H1 (cell line): Measurements from ENCODE around the gene HS6ST1. TPM values are rescaled to one million over a fixed set of nuclear protein-coding genes. Genes with fewer than 3 reads are reported as not detected.

Experiments used
- CTCF ChIA-PET: fragments of 300-600 bp; sonication (Branson Sonifier 250); formaldehyde crosslinking; loops from one replicate; lab custom pipeline; 2021; ENCODE audit not compliant: partially characterized antibody; lab: Charles Lee
- POLR2A ChIA-PET: fragments of 300-600 bp; sonication (Branson Sonifier 250); formaldehyde crosslinking; loops from one replicate; lab custom pipeline; 2021; ENCODE audit warnings: inconsistent platforms; ENCODE audit not compliant: partially characterized antibody; lab: Charles Lee
- DNase-seq, 2 experiments: peaks; one replicate each; pipeline versions ENCODE4 v3.0.0 to v3.0.0-alpha.2; 2010 to 2022; ENCODE audit warnings: low spot score in 2 of 2, low read depth in 1 of 2, mixed read lengths in 1 of 2
- FAIRE-seq: peaks from 2 replicates; lab custom pipeline; 2011; peaks lifted over from hg19 to GRCh38; lab: Jason Lieb, UNC
- H2AFZ ChIP-seq: 2 replicates; pipeline ENCODE4 v1.8.1; 2012; ENCODE audit warnings: low read length, inconsistent platforms
- H2AK5ac ChIP-seq: 2 replicates; pipeline ENCODE4 v1.6.1; 2013; ENCODE audit warnings: low read depth, low read length
- H2BK120ac ChIP-seq: replicated peaks from 2 replicates; pipeline ENCODE3; 2013; ENCODE audit warnings: low read depth, low read length, inconsistent platforms
- H2BK12ac ChIP-seq: 2 replicates; pipeline ENCODE4 v1.6.1; 2013; ENCODE audit warnings: low read depth, low read length
- H2BK15ac ChIP-seq: 2 replicates; pipeline ENCODE4 v1.6.1; 2013; ENCODE audit warnings: low read length
- H2BK20ac ChIP-seq: 2 replicates; pipeline ENCODE4 v1.6.1; 2013; ENCODE audit warnings: low read length
- H2BK5ac ChIP-seq: 2 replicates; pipeline ENCODE4 v1.6.1; 2013; ENCODE audit warnings: low read depth, low read length
- H3K14ac ChIP-seq: 2 replicates; pipeline ENCODE4 v1.6.1; 2013; ENCODE audit warnings: inconsistent platforms; ENCODE audit not compliant: insufficient read length
- H3K18ac ChIP-seq: 2 replicates; pipeline ENCODE4 v1.6.1; 2013; ENCODE audit warnings: low read length; ENCODE audit errors: extremely low read depth
- H3K23ac ChIP-seq: 2 replicates; pipeline ENCODE4 v1.6.1; 2013; ENCODE audit warnings: inconsistent platforms; ENCODE audit not compliant: insufficient read length
- H3K23me2 ChIP-seq: 2 replicates; pipeline ENCODE4 v1.6.1; 2013; ENCODE audit warnings: low read depth, low read length
- H3K27ac ChIP-seq: 2 replicates; pipeline ENCODE4 v1.6.1; 2011; ENCODE audit warnings: low read depth, low read length, inconsistent platforms
- H3K27me3 ChIP-seq, 4 experiments: replicated peaks in 1 of 4; 1 replicate in 1 of 4; 2 replicates in 3 of 4; pipeline versions ENCODE4 v1.6.1 to v1.8.1; 2011 to 2013; ENCODE audit warnings: low read length in 3 of 4, mild to moderate bottlenecking in 3 of 4, inconsistent platforms in 2 of 4, mixed read lengths in 2 of 4, moderate library complexity in 1 of 4; ENCODE audit not compliant: control insufficient read depth in 3 of 4, insufficient read depth in 3 of 4; ENCODE audit errors: extremely low read depth in 1 of 4
- H3K36me3 ChIP-seq, 4 experiments: 2 replicates each; pipeline versions ENCODE4 v1.6.1 to v1.8.1; 2011 to 2013; ENCODE audit warnings: mild to moderate bottlenecking in 4 of 4, low read length in 3 of 4, moderate library complexity in 2 of 4, control low read depth in 1 of 4, inconsistent platforms in 1 of 4; ENCODE audit not compliant: insufficient read depth in 4 of 4, control insufficient read depth in 2 of 4
- H3K4ac ChIP-seq: replicated peaks from 2 replicates; pipeline ENCODE3; 2013; ENCODE audit warnings: low read length, low read depth, mixed read lengths, inconsistent platforms; ENCODE audit not compliant: insufficient read length
- H3K4me1 ChIP-seq, 4 experiments: replicated peaks in 1 of 4; 1 replicate in 1 of 4; 2 replicates in 3 of 4; pipeline versions ENCODE4 v1.6.1 to v1.8.1; 2011 to 2013; ENCODE audit warnings: low read length in 3 of 4, inconsistent platforms in 2 of 4, mixed read lengths in 1 of 4; ENCODE audit not compliant: insufficient read depth in 4 of 4, control insufficient read depth in 3 of 4
- H3K4me2 ChIP-seq, 2 experiments: 2 replicates each; pipeline versions ENCODE4 v1.6.1 to v1.8.1; 2011 to 2013; ENCODE audit warnings: low read depth in 2 of 2, low read length in 2 of 2, control low read depth in 1 of 2, inconsistent platforms in 1 of 2, mild to moderate bottlenecking in 1 of 2; ENCODE audit not compliant: insufficient read depth in 1 of 2
- H3K4me3 ChIP-seq, 4 experiments: fragments of 200-600, 300-600 bp in 1 of 4; sonication (generic), shearing (Covaris generic), sonication (Bioruptor Twin) in 1 of 4; 2 replicates each; pipeline versions ENCODE4 v1.5.1 to v1.8.1; 2011 to 2016; ENCODE audit warnings: low read length in 4 of 4, low read depth in 3 of 4, control low read depth in 2 of 4, inconsistent platforms in 2 of 4, mild to moderate bottlenecking in 2 of 4, mixed read lengths in 1 of 4, moderate library complexity in 1 of 4; ENCODE audit not compliant: insufficient read depth in 2 of 4; ENCODE audit errors: extremely low read depth in 1 of 4
- H3K56ac ChIP-seq: replicated peaks from 2 replicates; pipeline ENCODE3; 2013; ENCODE audit warnings: low read depth, mild to moderate bottlenecking, mixed read lengths, low read length, inconsistent platforms; ENCODE audit not compliant: insufficient read length
- H3K79me1 ChIP-seq: 2 replicates; pipeline ENCODE4 v1.6.1; 2013; ENCODE audit warnings: low read depth, low read length, control low read depth
- H3K79me2 ChIP-seq, 2 experiments: 2 replicates each; pipeline versions ENCODE4 v1.6.1 to v1.8.1; 2012 to 2013; ENCODE audit warnings: low read length in 2 of 2, mild to moderate bottlenecking in 2 of 2, inconsistent platforms in 1 of 2; ENCODE audit not compliant: insufficient read depth in 2 of 2, control insufficient read depth in 1 of 2
- H3K9ac ChIP-seq, 4 experiments: replicated peaks in 1 of 4; 1 replicate in 1 of 4; 2 replicates in 3 of 4; pipeline versions ENCODE4 v1.6.1 to v1.8.1; 2011 to 2013; ENCODE audit warnings: low read depth in 3 of 4, low read length in 3 of 4, control low read depth in 2 of 4, mild to moderate bottlenecking in 2 of 4, moderate library complexity in 2 of 4, inconsistent platforms in 1 of 4; ENCODE audit errors: extremely low read depth in 1 of 4
- H3K9me3 ChIP-seq, 2 experiments: 2 replicates each; pipeline versions ENCODE4 v1.6.1 to v1.8.1; 2012 to 2013; ENCODE audit warnings: mild to moderate bottlenecking in 2 of 2, moderate library complexity in 2 of 2, control low read depth in 1 of 2, inconsistent platforms in 1 of 2, low read depth in 1 of 2, low read length in 1 of 2, mixed read lengths in 1 of 2; ENCODE audit not compliant: insufficient read depth in 2 of 2
- H4K20me1 ChIP-seq, 2 experiments: replicated peaks in 1 of 2; 2 replicates each; pipeline versions ENCODE3 to v1.8.1; 2011 to 2013; ENCODE audit warnings: inconsistent platforms in 2 of 2, low read length in 2 of 2, mild to moderate bottlenecking in 1 of 2; ENCODE audit not compliant: insufficient read depth in 2 of 2, control insufficient read depth in 1 of 2
- H4K5ac ChIP-seq: 2 replicates; pipeline ENCODE4 v1.6.1; 2013; ENCODE audit warnings: low read length, low read depth, mixed read lengths, inconsistent platforms; ENCODE audit not compliant: insufficient read length
- H4K8ac ChIP-seq: 2 replicates; pipeline ENCODE4 v1.8.0; 2013; ENCODE audit warnings: mild to moderate bottlenecking, moderate library complexity, low read length, inconsistent platforms; ENCODE audit not compliant: insufficient read depth; ENCODE audit errors: extremely low read depth
- H4K91ac ChIP-seq: replicated peaks from 2 replicates; pipeline ENCODE3; 2013; ENCODE audit warnings: low read length, mixed read lengths, inconsistent platforms; ENCODE audit not compliant: insufficient read length
- CEBPB ChIP-seq: IDR thresholded peaks from 2 replicates; pipeline ENCODE4 v1.6.1; 2012; ENCODE audit warnings: low read depth, low read length
- CHD2 ChIP-seq: IDR thresholded peaks from 2 replicates; pipeline ENCODE4 v1.6.1; 2012; ENCODE audit warnings: low read length, improper control_type of control experiment
- CREB1 ChIP-seq: IDR thresholded peaks from 2 replicates; pipeline ENCODE4 v1.6.1; 2012; ENCODE audit warnings: inconsistent platforms
- HDAC6 ChIP-seq: IDR thresholded peaks from one replicate; pipeline ENCODE4 v1.7.1; 2012; ENCODE audit warnings: low read depth, mild to moderate bottlenecking, inconsistent platforms, low read length, moderate library complexity
- KDM1A ChIP-seq: fragments of 200-600, 300-600 bp; sonication (generic); IDR thresholded peaks from 2 replicates; pipeline ENCODE4 v1.7.1; 2016; ENCODE audit warnings: mild to moderate bottlenecking, low read length, borderline replicate concordance
- NRF1 ChIP-seq: IDR thresholded peaks from 2 replicates; pipeline ENCODE4 v1.6.1; 2011; ENCODE audit warnings: mild to moderate bottlenecking, low read depth, low read length, improper control_type of control experiment
- POU5F1 ChIP-seq: IDR thresholded peaks from 2 replicates; pipeline ENCODE4 v1.6.1; 2011; ENCODE audit warnings: low read depth, mild to moderate bottlenecking, low read length, moderate library complexity
- RAD21 ChIP-seq, 2 experiments: IDR thresholded peaks in 1 of 2; conservative IDR thresholded peaks in 1 of 2; 2 replicates each; pipeline ENCODE4 v1.6.1; 2011; ENCODE audit warnings: low read depth in 2 of 2, low read length in 2 of 2, improper control_type of control experiment in 1 of 2, inconsistent platforms in 1 of 2, mild to moderate bottlenecking in 1 of 2, moderate library complexity in 1 of 2
- RNF2 ChIP-seq: fragments of 200-900, 300-1000 bp; sonication (generic); IDR thresholded peaks from 2 replicates; pipeline ENCODE4 v1.7.1; 2016; ENCODE audit warnings: borderline replicate concordance, low read depth, mild to moderate bottlenecking, antibody characterized with exemption, low read length; ENCODE audit not compliant: poor library complexity, severe bottlenecking; ENCODE audit errors: missing control alignments
- SIN3A ChIP-seq, 2 experiments: IDR thresholded peaks in 1 of 2; conservative IDR thresholded peaks in 1 of 2; 2 replicates each; pipeline ENCODE4 v1.6.1; 2011 to 2012; ENCODE audit warnings: low read length in 2 of 2, improper control_type of control experiment in 1 of 2, low read depth in 1 of 2, mild to moderate bottlenecking in 1 of 2
- ZNF274 ChIP-seq: IDR thresholded peaks from 2 replicates; pipeline ENCODE4 v1.7.0; 2012; ENCODE audit warnings: low read length, borderline replicate concordance; ENCODE audit errors: extremely low read depth
- WGBS, 2 experiments: shearing (Covaris generic) in 1 of 2; methylation state at CpG; one replicate each; pipeline versions ENCODE4 v1.1.6 to v1.1.7; 2013 to 2015; ENCODE audit warnings: low lambda C conversion rate in 2 of 2, mixed read lengths in 2 of 2, inconsistent platforms in 1 of 2, low coverage in 1 of 2, missing lambda C conversion rate in 1 of 2; ENCODE audit not compliant: insufficient replicate concordance in 2 of 2, insufficient coverage in 1 of 2, insufficient read length in 1 of 2; ENCODE audit errors: extremely low coverage in 1 of 2, missing lambda C conversion rate in 1 of 2; 5-methylcytosine and 5-hydroxymethylcytosine counted together
- polyA plus RNA-seq, 7 experiments: library from polyadenylated mRNA; depleted of rRNA in 3 of 7; stranded (reverse) in 5 of 7; unstranded in 2 of 7; fragments of >200 nt in 5 of 7; fragments of 200-250 nt in 2 of 7; gene quantifications; 1 replicate in 5 of 7; 2 replicates in 1 of 7; 4 replicates in 1 of 7; pipeline versions ENCODE4 v1.2.1 to v1.2.3, GENCODE V29; 2011 to 2013; ENCODE audit warnings: missing spikeins in 2 of 7, mixed read lengths in 2 of 7
- total RNA-seq: library from RNA; stranded (reverse); fragmentation: NEBNext Ultra II Directional; extraction: Animal tissue kit (Norgen Biotek cat#: 25700); gene quantifications from 2 replicates; pipeline ENCODE4 v1.2.1, GENCODE V29; 2021
- TF ChIP-seq, protein P1 (sequence below): IDR thresholded peaks from 2 replicates; pipeline ENCODE4 v1.6.1; 2012; ENCODE audit warnings: inconsistent platforms

The HS6ST1 gene
- total and polyA plus RNA-seq, 2 of the 8 experiments (the other 6 are each of a cell fraction or from before 2014, with no cell fraction given): 37.4 to 74.6 TPM

DNA sequence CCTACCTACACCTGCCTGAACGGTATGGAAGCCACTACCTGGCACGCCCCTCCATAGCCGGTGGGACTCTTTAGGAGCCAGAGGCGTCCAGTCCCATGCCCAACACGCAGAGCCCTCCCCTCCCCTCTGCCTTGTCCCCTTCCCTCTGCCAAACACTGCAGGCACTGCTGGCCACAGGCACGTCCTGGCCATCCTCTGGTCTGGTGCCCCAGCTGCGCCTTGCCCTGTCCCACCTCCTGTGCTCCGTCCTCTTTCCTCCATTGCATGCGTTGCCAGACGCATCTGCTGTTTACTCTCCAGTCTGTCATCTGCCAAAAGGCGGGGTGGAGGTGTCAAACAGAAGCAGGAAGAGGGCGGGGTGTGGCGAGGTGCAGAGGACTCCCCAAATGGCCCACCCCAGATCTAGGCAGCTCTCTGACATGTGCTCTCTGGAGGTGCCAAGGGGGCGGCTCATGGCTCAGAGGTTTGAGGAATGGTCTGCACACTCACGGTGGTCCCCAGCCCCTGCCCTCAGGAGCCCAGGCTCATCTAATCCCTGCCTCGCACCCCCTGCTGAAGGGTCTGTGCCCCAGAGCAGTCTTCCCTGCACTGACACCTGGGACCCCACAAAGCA lies 45.1 kb downstream of the HS6ST1 start:
- H4K91ac ChIP-seq: no peak overlapping the region
- H2AFZ ChIP-seq: no peak overlapping the region
- no peak overlapping the region for H3K4ac ChIP-seq
- peaks cover 2 to 12% (median 4%) of the 10 kb centered on the region in 4 experiments; a peak in 5 of 8 replicates for H3K36me3 ChIP-seq
- no peak overlapping the region for H3K4me2 ChIP-seq
- peak overlapping the region; percentile 57; the same call in 1 of the 2 replicates for H4K8ac ChIP-seq
- H2BK5ac ChIP-seq: peak overlapping the region; percentile 26; the same call in 1 of the 2 replicates
- H3K23me2 ChIP-seq: no peaks in the 10 kb centered on the region
- FAIRE-seq: no peak
- ChIA-PET POLR2A (interaction anchor here (1.2 kb wide), 1 partner anchor 9 kb away, joined by 3 read pairs; no protein-coding TSS in a partner anchor), CTCF (interaction anchor here (1.0 kb wide), 1 partner anchor 32 kb away, joined by 3 read pairs; no protein-coding TSS in a partner anchor)
- no peak overlapping the region for H3K4me3 ChIP-seq
- no peak overlapping the region for H3K27ac ChIP-seq
- no peak overlapping the region for H4K5ac ChIP-seq
- no peak overlapping the region for H2BK20ac ChIP-seq
- DNase-seq: no peak
- no peaks in the 10 kb centered on the region; a peak in 1 of 7 replicates for H3K4me1 ChIP-seq
- H2AK5ac ChIP-seq: no peak overlapping the region
- no peak overlapping the region for H3K9ac ChIP-seq
- H2BK15ac ChIP-seq: no peak overlapping the region
- no peak overlapping the region for H3K18ac ChIP-seq
- peaks cover 25% of the 10 kb centered on the region for H3K79me1 ChIP-seq
- no peak overlapping the region for H3K14ac ChIP-seq
- H3K9me3 ChIP-seq: no peaks in the 10 kb centered on the region
- 0 out of 2 replicates have a peak overlapping the region, but pooled peaks have one; percentile 39 for H2BK12ac ChIP-seq
- H3K79me2 ChIP-seq: peaks cover 0 to 59% of the 10 kb centered on the region in 2 experiments; a peak in 2 of 4 replicates
- H3K56ac ChIP-seq: no peak overlapping the region
- 87% methylated on average over 15 of the region's 16 CpGs; no CpG with 5 or more reads in 1 of the 2 experiments for WGBS, 2 experiments
- peaks cover 24 to 54% of the 10 kb centered on the region in 2 experiments for H4K20me1 ChIP-seq
- no peaks in the 10 kb centered on the region; a peak in 1 of 7 replicates for H3K27me3 ChIP-seq
- H2BK120ac ChIP-seq: no peak overlapping the region
- no peak overlapping the region for H3K23ac ChIP-seq
- TF ChIP-seq KDM1A (no peak), HDAC6 (no peak), CREB1 (no peak), CEBPB (no peak), CHD2 (no peak), NRF1 (no peak), ZNF274 (no peak), RNF2 (no peak), RAD21 (IDR thresholded peaks at IDR 0.05 in 1 of 2, conservative IDR thresholded peaks at IDR 0.05 in 1 of 2; ENCODE audit: low read depth in 2 of 2, low read length in 2 of 2) (no peak), POU5F1 (no peak), SIN3A (conservative IDR thresholded peaks at IDR 0.05 in 1 of 2, IDR thresholded peaks at IDR 0.05 in 1 of 2; ENCODE audit: low read depth in 1 of 2, low read length in 2 of 2) (no peak)
- TF ChIP-seq, protein P1, sequence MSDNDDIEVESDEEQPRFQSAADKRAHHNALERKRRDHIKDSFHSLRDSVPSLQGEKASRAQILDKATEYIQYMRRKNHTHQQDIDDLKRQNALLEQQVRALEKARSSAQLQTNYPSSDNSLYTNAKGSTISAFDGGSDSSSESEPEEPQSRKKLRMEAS: no peak
